ENCODE measurements around the gene IL3RA.
A peak's percentile ranks its signal among the peaks of the same experiment; 100 is the strongest.

IL3RA gene

DNA sequence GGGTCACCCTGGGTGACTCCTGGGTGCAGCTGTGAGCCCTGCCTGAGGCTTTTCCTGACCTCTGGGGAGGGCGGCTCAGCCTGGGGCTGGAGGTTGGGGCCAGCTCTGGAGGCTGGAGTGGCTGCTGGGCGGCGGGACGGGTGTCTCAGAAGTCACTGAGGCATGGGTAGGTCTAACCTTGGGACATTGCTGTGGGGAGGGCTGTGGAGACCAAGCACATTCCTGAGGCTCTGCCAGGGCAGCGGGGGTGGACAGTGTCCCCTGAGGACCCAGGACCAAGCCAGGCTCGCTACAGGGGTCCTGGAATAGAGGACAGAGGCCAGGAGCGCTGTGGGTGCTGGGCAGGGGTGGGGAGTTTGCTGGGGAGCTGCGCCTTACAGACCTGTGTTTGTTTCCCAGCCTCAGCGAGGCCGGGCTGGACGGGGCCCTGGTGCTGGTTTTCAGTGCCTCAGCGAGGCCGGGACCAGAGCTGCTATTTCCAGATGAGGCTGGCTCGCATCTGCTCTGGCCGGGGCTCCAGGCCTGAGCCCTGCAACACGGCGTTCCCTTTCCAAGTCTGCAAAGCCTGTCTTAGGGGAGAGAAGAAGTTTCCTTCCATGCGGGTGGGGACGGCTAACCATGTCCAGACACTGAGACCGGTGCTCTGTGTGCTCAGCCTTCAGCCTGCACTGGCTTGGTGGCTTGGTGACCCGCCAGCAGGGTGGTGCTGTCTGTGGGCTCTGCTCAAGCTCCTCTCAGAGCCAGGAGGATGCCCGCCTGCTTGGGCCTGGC lies 58.3 kb downstream of the IL3RA start:
- CTCF ChIA-PET: no interaction called here
- H3K27ac ChIP-seq: peak overlapping the region; percentile 39

GRCh38 chrX:1395646-1396216 lies 59.1 kb downstream of the IL3RA start:
- no peak overlapping the region for H3K27ac ChIP-seq
- no peak for TF ChIP-seq CTCF (conservative IDR thresholded peaks at IDR 0.05; ENCODE audit: low read depth)
- ChIA-PET CTCF (no interaction called here), POLR2A (ENCODE audit: low non-redundant PET) (no interaction called here)
- DNase-seq (ENCODE audit: low spot score): no peak

More for the DNA sequence above, 58.3 kb downstream of the IL3RA start:
- TF ChIP-seq CTCF (conservative IDR thresholded peaks at IDR 0.05; ENCODE audit: low read depth): no peak
- POLR2A ChIA-PET (ENCODE audit: low non-redundant PET): no interaction called here
- DNase-seq (ENCODE audit: low spot score): no peak

GRCh38 chrX:1397001-1397400 lies 60.4 kb downstream of the IL3RA start:
- CTCF ChIA-PET: no interaction called here

DNA sequence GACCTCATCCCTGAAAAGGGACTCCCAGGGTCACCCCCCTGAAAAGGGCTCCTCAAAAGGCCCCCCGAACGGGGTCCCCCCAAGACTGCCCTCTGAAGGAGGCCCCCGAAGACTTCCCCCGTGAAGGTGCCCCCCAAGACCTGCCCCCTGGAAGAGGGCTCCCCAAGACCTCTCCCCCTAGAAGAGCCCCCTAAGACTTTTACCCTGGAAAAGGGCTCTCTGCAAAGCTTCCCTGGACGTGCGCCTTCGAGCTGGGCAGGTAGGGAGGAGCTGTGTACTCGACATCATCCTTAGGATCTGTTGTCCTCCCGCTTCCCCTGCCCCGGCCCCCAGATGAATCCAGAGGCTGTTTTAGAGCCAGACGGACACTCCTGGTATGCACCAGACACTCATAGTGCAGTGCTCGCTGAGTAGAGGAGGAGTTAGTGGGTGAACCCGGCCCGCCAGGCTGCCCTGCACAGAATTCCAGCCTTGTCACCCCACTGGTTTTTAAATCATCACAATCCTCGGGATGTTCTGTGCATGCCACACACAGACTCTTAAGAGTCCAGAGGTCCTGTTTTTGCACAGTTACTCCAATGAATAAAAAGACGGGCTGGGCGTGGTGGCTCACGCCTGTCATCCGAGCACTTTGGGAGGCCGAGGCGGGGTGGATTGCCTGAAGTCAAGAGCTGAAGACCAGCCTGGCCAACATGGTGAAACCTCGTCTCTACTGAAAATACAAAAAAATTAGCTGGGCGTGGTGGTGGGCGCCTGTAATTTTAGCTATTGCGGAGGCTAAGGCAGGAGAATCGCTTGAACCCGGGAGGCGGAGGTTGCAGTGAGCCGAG lies 61.1 kb downstream of the IL3RA start:
- no peak for DNase-seq (ENCODE audit: low spot score)
- no peak for TF ChIP-seq CTCF (conservative IDR thresholded peaks at IDR 0.05; ENCODE audit: low read depth)
- peak overlapping the region; percentile 21; the same call in 1 of the 2 replicates for H3K27ac ChIP-seq
- ChIA-PET CTCF (no interaction called here), POLR2A (ENCODE audit: low non-redundant PET) (no interaction called here)

More at GRCh38 chrX:1397001-1397400, 60.4 kb downstream of the IL3RA start:
- no peak for DNase-seq (ENCODE audit: low spot score)
- peak overlapping the region; percentile 21 for H3K27ac ChIP-seq
- POLR2A ChIA-PET (ENCODE audit: low non-redundant PET): no interaction called here
- no peak for TF ChIP-seq CTCF (conservative IDR thresholded peaks at IDR 0.05; ENCODE audit: low read depth)

DNA sequence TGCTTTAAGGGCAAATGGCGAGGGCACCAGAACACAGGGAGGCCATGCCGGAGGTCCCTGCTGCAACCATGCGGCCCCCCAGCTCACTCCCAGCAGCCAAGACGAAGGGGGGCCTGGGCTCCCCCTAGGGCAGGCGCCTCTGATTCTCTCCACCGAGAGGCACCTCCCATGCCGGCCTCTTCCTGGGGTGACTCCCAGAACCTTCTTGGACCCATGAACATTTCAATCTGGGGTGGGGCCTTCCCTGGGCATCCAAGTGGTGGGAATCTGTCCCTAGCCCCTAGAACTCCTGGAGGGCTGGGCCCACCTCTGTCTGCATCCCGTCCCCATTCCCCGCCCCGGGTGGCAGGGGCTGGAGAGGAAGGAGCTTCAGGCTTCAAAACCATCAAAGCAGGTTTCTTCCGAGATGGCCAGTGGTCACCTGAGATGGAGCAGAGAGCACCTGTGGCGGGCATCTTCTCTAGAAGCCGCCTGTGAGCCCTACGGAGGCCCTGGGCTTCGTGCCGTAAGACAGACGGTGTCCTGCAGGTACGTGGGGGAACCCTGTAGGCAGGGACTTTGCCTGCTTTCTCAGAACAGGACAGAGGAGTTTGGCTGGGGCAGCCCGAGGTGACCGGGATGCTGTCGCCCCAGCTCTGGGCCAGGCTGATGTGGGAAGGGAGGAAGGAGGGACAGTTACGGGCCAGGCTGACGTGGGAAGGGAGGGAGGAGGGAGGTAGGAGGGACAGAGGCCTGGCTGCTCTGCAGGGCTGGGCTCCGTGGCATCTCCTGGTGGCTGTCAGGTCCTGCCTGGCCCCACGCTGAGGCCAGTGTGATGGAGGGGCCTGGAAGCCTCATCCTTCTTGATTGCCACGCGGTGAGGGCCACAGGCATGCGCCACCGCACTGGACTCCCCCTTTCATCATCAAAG lies 62.1 kb downstream of the IL3RA start:
- ChIA-PET CTCF (no interaction called here), POLR2A (ENCODE audit: low non-redundant PET) (no interaction called here)

More for the DNA sequence above, 62.1 kb downstream of the IL3RA start:
- no peak for TF ChIP-seq CTCF (conservative IDR thresholded peaks at IDR 0.05; ENCODE audit: low read depth)
- H3K27ac ChIP-seq: peak overlapping the region; percentile 21; the same call in 1 of the 2 replicates
- no peak for DNase-seq (ENCODE audit: low spot score)
